HS-27A (cell line): ENCODE results near the gene SRD5A1.

Experiments
- DNase-seq: peaks from one replicate; pipeline ENCODE4 v3.0.0-alpha.2; 2012; ENCODE audit warnings: low read depth, missing footprints

The SRD5A1 gene

GRCh38 chr5:6713274-6714225, 80.3 kb downstream of the SRD5A1 start, which contains the start of gene TENT4A:
Gene TENT4A, plus strand, starts transcription at chr5:6713432. Its CDS starts 552 bp downstream, at chr5:6713984.
- no peak for DNase-seq

DNA sequence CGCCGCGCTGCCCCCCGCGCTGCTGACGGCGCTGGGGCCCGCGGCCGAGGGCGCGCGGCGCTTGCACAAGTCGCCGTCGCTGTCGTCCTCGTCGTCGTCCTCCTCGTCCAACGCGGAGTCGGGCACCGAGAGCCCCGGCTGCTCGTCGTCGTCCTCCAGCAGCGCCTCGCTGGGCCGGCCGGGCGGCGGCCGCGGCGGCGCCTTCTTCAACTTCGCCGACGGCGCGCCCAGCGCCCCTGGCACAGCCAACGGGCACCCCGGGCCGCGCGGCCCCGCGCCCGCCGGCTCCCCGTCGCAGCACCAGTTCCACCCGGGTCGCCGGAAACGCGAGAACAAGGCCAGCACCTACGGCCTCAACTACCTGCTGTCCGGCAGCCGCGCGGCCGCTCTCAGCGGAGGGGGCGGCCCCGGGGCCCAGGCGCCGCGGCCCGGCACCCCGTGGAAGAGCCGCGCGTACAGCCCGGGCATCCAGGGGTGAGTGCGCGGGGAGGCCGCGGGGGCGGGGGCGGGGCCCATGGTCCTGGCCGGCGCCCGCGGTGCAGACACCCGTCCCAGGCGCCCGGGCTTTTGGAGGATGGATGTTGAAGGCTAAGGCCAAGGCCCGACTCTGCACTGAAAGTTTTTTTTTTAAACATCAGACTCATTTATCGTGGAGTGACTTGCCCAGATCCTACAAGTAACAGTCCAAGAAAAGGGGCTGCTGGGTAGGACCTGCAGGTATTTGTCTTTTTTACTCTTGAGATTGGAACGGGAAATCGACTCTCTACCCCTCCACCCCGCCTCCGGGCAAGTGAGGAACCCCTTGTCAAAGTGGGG, 81.2 kb downstream of the SRD5A1 start:
- no peak for DNase-seq

- DNase-seq = no peak
These were observed 82.0 kb downstream of the SRD5A1 start for GRCh38 chr5:6715271-6715670.

GRCh38 chr5:6715758-6716628, 82.8 kb downstream of the SRD5A1 start:
- DNase-seq = no peak

- DNase-seq = no peak
These were observed 83.4 kb downstream of the SRD5A1 start for GRCh38 chr5:6716629-6717149.

- DNase-seq = no peak
These were observed 84.0 kb downstream of the SRD5A1 start for GRCh38 chr5:6717247-6717646.

DNA sequence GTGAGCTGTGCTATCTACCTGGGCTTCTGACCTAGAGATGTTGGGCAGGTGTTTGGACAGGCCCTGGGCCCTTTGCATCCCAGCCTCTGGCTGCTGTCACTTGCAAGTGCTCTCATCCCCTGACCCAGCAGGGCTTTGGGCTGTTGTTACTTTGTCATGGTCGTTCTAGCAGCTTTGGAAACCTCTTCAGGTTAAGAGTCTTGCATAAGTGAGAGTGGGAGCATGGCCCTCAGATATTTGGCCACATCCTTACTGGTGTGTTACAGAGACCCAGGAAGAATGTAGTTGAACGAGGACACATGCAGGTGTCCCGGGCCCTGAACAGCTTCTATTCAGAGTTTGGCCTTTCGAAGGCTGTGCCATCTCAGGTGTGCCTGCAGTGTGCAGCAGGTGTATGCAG, 84.4 kb downstream of the SRD5A1 start:
- DNase-seq = no peak

DNA sequence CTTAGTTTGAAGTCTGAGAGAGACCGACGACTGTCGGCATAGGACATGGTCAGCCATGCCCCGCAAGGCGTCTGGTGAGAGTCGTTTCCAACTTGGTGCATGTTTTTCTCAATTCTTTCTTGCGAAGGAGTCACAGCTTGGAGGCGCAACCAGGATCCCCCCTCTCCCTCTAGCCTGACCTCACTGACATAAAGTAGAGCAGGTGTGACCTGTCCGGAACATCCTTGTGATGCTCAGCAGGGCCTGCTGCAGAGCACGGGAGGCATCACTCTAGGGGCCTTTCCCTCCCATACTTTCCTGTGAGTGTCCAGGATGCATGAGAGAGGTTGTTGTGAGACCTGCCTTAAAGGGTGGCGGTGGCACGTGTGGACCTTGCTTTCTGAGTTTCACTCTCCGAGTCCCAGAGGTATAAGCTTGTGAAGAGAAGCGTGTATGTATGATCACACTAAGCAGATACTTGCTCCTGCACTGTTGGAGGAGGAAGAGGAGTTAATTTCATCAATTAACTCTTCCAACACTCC, 85.0 kb downstream of the SRD5A1 start:
- no peak for DNase-seq

DNA sequence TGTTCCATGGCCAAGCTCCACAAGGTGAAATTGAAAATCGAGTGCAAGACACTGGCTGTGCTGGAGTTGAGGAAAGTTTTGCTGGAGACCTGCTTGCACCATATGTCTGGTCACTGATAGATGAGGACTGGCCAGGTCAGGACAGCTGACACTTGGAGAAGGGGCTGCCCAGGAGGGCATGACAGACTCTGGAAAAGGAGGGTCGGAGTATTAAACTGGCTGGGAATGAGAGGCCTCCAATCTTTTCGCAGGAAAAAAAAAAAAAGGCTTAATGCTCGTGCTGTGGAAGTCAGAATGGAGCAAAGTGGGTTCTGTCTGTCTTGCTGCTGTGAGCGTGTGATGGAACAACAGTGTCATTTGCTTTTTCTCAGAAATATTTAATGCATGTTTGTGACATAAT, 85.5 kb downstream of the SRD5A1 start:
- DNase-seq = no peak

- no peak for DNase-seq
These were observed 86.2 kb downstream of the SRD5A1 start for GRCh38 chr5:6719417-6719816.

DNA sequence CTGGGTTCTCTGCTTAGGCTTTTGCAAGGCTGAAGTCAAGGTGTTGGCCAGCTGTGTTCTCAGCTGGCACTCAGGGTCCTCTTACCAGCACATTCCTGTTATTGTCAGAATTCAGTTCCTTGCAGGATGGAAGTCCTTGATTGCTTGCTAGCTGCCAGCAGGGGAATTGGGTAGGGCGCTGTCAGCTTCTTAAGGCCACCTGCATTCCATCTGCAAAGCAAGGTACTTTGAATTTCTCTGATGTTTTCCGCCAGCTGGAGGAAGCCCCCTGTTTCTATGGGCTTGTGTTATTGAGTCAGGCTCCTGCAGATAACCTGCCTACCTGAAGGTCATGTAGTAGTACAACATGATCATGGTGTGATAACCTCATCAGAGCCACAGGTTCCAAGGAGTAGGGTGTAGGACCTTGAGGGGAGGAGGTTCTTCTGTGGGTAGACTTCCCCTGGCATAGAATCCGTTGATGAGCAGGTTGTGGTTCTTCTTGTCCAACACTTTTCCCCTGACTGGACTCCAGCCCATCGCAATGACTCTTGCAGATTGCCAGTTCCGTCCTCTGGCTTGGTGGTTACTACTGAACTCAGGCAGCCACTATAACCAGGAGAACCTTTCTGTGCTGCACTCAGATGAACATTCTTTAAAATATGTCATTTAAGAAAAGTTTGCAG, 86.8 kb downstream of the SRD5A1 start:
- no peak for DNase-seq

GRCh38 chr5:6720561-6720921, 87.3 kb downstream of the SRD5A1 start:
- no peak for DNase-seq

- DNase-seq = no peak
These were observed 88.2 kb downstream of the SRD5A1 start for GRCh38 chr5:6721442-6721841.

- no peak for DNase-seq
These were observed 88.8 kb downstream of the SRD5A1 start for GRCh38 chr5:6722015-6722414.

DNA sequence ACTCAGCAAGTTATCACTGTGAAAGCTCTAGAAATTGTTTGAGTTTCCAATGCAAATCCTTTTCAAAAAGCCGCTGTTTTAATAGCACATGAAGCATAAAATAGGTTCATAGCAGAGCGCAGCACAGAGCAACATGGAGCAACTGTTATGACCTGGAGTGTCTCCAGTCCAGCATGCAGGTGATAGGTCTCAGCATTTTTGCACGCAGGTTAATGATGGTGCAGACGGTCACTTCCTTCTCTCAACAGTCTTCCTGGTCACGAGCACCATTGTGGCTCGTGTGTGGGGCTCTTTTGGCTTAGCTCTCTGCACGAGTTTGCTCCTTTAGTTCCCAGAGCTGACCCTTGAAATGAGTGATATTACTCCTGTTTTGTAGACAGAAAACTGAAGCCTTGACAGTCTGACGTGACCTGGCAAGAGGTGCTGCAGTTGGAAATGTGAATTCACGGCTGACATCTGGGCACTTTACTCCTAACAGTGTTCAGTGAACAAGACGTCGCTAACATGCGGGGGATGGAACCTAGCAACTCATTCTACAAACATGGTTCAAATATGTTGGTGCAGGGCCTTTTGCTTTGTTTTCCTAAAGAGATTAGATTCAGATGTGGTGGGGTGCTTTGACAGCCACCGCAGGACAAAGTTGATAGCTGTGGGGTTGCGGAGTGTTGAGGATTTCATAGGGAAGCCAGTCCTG, 90.0 kb downstream of the SRD5A1 start:
- DNase-seq = no peak

DNA sequence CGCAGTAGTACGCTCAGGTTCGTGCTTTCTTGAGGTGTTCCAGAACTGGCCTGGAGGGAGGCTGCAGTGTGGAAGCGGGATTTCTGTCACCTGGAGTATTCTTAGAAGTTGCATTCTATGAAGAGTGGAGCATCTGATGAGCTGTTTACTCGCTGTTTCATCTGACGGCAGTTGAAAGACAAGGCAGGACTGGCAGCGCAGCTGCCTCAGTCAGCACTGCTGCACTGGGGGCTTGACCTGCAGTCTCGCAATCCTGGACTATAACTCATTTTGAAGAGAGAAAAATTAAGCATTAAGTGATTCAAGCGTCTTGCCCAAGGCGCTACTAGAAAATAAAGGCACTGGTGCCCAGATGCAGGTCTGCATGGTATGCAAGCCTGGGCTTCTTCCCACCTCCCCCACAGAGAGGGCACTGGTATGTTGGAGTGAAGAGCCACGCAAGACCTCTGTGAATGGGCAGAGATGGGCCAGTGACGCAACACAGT, 90.6 kb downstream of the SRD5A1 start:
- DNase-seq = no peak
